H1 (cell line): Measurements from ENCODE around the gene PAK6. TPM values are rescaled to one million over a fixed set of nuclear protein-coding genes. Genes with fewer than 3 reads are reported as not detected.

Source experiments
- GTF2F1 ChIP-seq: IDR thresholded peaks from 2 replicates; pipeline ENCODE4 v1.6.1; 2012; ENCODE audit warnings: low read depth, low read length, improper control_type of control experiment, borderline replicate concordance
- HDAC6 ChIP-seq: IDR thresholded peaks from one replicate; pipeline ENCODE4 v1.7.1; 2012; ENCODE audit warnings: low read depth, mild to moderate bottlenecking, inconsistent platforms, low read length, moderate library complexity
- SP1 ChIP-seq: IDR thresholded peaks from 2 replicates; pipeline ENCODE4 v1.6.1; 2011; ENCODE audit warnings: low read depth, low read length
- SP2 ChIP-seq: IDR thresholded peaks from 2 replicates; pipeline ENCODE4 v1.6.1; 2012; ENCODE audit warnings: mild to moderate bottlenecking, low read length, inconsistent platforms
- SRF ChIP-seq: IDR thresholded peaks from 2 replicates; pipeline ENCODE4 v1.6.1; 2011; ENCODE audit warnings: mild to moderate bottlenecking, low read depth, low read length, moderate library complexity
- YY1 ChIP-seq: IDR thresholded peaks from 2 replicates; pipeline ENCODE4 v1.6.1; 2011; ENCODE audit warnings: low read depth, mild to moderate bottlenecking, low read length
- polyA plus RNA-seq, 7 experiments: library from polyadenylated mRNA; depleted of rRNA in 3 of 7; stranded (reverse) in 5 of 7; unstranded in 2 of 7; fragments of >200 nt in 5 of 7; fragments of 200-250 nt in 2 of 7; gene quantifications; 1 replicate in 5 of 7; 2 replicates in 1 of 7; 4 replicates in 1 of 7; pipeline versions ENCODE4 v1.2.1 to v1.2.3, GENCODE V29; 2011 to 2013; ENCODE audit warnings: missing spikeins in 2 of 7, mixed read lengths in 2 of 7
- total RNA-seq: library from RNA; stranded (reverse); fragmentation: NEBNext Ultra II Directional; extraction: Animal tissue kit (Norgen Biotek cat#: 25700); gene quantifications from 2 replicates; pipeline ENCODE4 v1.2.1, GENCODE V29; 2021
- TF ChIP-seq, protein P1 (sequence below), 3 experiments: IDR thresholded peaks; 1 replicate in 2 of 3; 2 replicates in 1 of 3; pipeline versions ENCODE4 v1.5.1 to v1.6.1; 2011; ENCODE audit warnings: low read length in 3 of 3, mild to moderate bottlenecking in 3 of 3, inconsistent platforms in 2 of 3, low read depth in 1 of 3, moderate library complexity in 1 of 3; ENCODE audit not compliant: insufficient read depth in 1 of 3; ENCODE audit errors: control extremely low read depth in 1 of 3

The PAK6 gene
- total and polyA plus RNA-seq, 2 of the 8 experiments (the other 6 are each of a cell fraction or from before 2014, with no cell fraction given), result 6.9 to 9.4 TPM

DNA sequence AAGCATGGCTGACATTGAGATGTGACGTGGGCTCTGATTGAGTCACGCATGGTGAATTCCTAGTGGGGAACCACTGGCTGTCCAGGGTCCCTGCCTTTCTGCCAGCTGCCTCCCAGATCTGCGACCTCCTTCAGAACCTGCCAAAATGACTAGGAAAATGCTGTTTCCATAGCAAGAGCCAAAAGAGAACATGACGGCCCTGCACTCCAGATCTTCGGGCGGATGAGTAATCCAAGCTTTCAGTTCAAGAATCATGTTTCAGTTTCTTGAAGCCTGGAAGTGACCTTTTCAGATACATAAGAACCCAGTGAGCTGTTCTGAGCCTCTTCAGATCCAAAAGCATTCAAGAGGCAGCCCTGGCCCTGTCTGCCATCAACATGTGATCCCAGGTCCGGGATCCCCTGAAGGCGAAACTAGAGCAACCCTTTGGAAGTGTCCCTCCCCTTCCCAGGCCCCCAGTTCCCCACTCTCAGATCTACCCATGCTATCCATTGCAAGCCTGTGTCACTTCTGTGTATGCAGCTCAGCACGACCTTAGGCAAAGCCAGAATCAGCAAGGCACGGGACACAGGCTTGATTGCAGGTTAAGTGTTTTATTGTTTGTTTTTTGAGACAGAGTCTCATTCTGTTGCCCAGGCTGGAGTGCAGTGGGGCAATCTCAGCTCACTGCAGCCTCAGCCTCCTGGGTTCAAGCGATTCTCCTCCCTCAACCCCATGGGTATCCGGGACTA is 24.3 kb downstream of the PAK6 start (continued):
- TF ChIP-seq SRF (no peak), YY1 (no peak), SP1 (no peak), HDAC6 (no peak), GTF2F1 (no peak), SP2 (no peak)
- TF ChIP-seq, protein P1, sequence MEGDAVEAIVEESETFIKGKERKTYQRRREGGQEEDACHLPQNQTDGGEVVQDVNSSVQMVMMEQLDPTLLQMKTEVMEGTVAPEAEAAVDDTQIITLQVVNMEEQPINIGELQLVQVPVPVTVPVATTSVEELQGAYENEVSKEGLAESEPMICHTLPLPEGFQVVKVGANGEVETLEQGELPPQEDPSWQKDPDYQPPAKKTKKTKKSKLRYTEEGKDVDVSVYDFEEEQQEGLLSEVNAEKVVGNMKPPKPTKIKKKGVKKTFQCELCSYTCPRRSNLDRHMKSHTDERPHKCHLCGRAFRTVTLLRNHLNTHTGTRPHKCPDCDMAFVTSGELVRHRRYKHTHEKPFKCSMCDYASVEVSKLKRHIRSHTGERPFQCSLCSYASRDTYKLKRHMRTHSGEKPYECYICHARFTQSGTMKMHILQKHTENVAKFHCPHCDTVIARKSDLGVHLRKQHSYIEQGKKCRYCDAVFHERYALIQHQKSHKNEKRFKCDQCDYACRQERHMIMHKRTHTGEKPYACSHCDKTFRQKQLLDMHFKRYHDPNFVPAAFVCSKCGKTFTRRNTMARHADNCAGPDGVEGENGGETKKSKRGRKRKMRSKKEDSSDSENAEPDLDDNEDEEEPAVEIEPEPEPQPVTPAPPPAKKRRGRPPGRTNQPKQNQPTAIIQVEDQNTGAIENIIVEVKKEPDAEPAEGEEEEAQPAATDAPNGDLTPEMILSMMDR (IDR thresholded peaks at IDR 0.05; ENCODE audit: control extremely low read depth in 1 of 3, insufficient read depth in 1 of 3, low read depth in 1 of 3, low read length in 3 of 3), result no peak
- TF ChIP-seq, all 59 proteins: peak for 0
